Hepatocyte (in vitro differentiated cells): ENCODE data around the gene KARS1. TPM values are rescaled to one million over a fixed set of nuclear protein-coding genes. Genes with fewer than 3 reads are reported as not detected.

Source experiments
- DNase-seq: peaks from one replicate; pipeline ENCODE4 v3.0.0-alpha.2; 2016; ENCODE audit warnings: low spot score
- H2AFZ ChIP-seq: fragments of 200-600 bp; sonication (generic); 2 replicates; pipeline ENCODE4 v1.6.0; 2016; ENCODE audit warnings: antibody characterized with exemption, mild to moderate bottlenecking
- H3K27ac ChIP-seq: fragments of 200-600 bp; sonication (generic); 2 replicates; pipeline ENCODE4 v1.5.1; 2016; ENCODE audit warnings: mild to moderate bottlenecking
- H3K27me3 ChIP-seq: fragments of 200-600 bp; sonication (generic); 2 replicates; pipeline ENCODE4 v1.6.1; 2016
- H3K36me3 ChIP-seq: fragments of 200-600 bp; sonication (generic); replicated peaks from 2 replicates; pipeline ENCODE4 v1.5.1; 2016; ENCODE audit warnings: low read depth; ENCODE audit not compliant: insufficient read depth
- H3K4me1 ChIP-seq: fragments of 200-600 bp; sonication (generic); 2 replicates; pipeline ENCODE4 v1.5.1; 2016; ENCODE audit warnings: mild to moderate bottlenecking, moderate library complexity; ENCODE audit not compliant: insufficient read depth
- H3K4me2 ChIP-seq: fragments of 200-600 bp; sonication (generic); 2 replicates; pipeline ENCODE4 v1.6.0; 2016
- H3K4me3 ChIP-seq: fragments of 200-600 bp; sonication (generic); 2 replicates; pipeline ENCODE4 v1.5.1; 2016; ENCODE audit warnings: mild to moderate bottlenecking
- H3K79me2 ChIP-seq: fragments of 200-600 bp; sonication (generic); 2 replicates; pipeline ENCODE4 v1.6.0; 2017; ENCODE audit warnings: mild to moderate bottlenecking
- H3K9me2 ChIP-seq: fragments of 200-600 bp; sonication (generic); replicated peaks from 2 replicates; pipeline ENCODE4 v1.6.0; 2017; ENCODE audit warnings: mild to moderate bottlenecking; ENCODE audit not compliant: insufficient read depth
- H3K9me3 ChIP-seq: fragments of 200-600 bp; sonication (generic); 2 replicates; pipeline ENCODE4 v1.5.1; 2016; ENCODE audit warnings: low read depth, mild to moderate bottlenecking
- H4K20me1 ChIP-seq: fragments of 200-600 bp; sonication (generic); 2 replicates; pipeline ENCODE4 v1.6.0; 2016; ENCODE audit warnings: mild to moderate bottlenecking; ENCODE audit not compliant: insufficient read depth, poor library complexity, severe bottlenecking
- CTCF ChIP-seq: fragments of 200-600 bp; sonication (generic); IDR thresholded peaks from 2 replicates; pipeline ENCODE4 v1.5.1; 2016; ENCODE audit warnings: antibody characterized with exemption, mild to moderate bottlenecking; ENCODE audit not compliant: poor library complexity
- EZH2 ChIP-seq: fragments of 200-600 bp; sonication (generic); IDR thresholded peaks from 2 replicates; pipeline ENCODE4 v1.6.1; 2016; ENCODE audit warnings: antibody characterized with exemption, mild to moderate bottlenecking, borderline replicate concordance
- EZH2phosphoT487 ChIP-seq: fragments of 200-600 bp; sonication (generic); IDR thresholded peaks from one replicate; pipeline ENCODE4 v1.6.1; 2018; ENCODE audit warnings: antibody characterized with exemption, mild to moderate bottlenecking, low read depth, moderate library complexity; ENCODE audit not compliant: unreplicated experiment, severe bottlenecking
- WGBS: methylation state at CpG from one replicate; pipeline ENCODE4 v1.1.6; 2016; ENCODE audit warnings: low lambda C conversion rate; ENCODE audit errors: missing lambda C conversion rate; 5-methylcytosine and 5-hydroxymethylcytosine counted together
- polyA plus RNA-seq: library from polyadenylated mRNA; unstranded; fragments of >200 nt; fragmentation: Nextera tagmentation; extraction: Ambion mirVana; gene quantifications from 2 replicates; pipeline ENCODE4 v1.2.1, GENCODE V29; 2016
- total RNA-seq: library from RNA; depleted of rRNA; stranded (reverse); fragments of >200 nt; gene quantifications from 2 replicates; pipeline ENCODE4 v1.2.3, GENCODE V29; 2014

KARS1 gene
- 120 and 126 TPM in 2 replicates for total RNA-seq
- polyA plus RNA-seq, result 86.6 and 112 TPM in 2 replicates

DNA sequence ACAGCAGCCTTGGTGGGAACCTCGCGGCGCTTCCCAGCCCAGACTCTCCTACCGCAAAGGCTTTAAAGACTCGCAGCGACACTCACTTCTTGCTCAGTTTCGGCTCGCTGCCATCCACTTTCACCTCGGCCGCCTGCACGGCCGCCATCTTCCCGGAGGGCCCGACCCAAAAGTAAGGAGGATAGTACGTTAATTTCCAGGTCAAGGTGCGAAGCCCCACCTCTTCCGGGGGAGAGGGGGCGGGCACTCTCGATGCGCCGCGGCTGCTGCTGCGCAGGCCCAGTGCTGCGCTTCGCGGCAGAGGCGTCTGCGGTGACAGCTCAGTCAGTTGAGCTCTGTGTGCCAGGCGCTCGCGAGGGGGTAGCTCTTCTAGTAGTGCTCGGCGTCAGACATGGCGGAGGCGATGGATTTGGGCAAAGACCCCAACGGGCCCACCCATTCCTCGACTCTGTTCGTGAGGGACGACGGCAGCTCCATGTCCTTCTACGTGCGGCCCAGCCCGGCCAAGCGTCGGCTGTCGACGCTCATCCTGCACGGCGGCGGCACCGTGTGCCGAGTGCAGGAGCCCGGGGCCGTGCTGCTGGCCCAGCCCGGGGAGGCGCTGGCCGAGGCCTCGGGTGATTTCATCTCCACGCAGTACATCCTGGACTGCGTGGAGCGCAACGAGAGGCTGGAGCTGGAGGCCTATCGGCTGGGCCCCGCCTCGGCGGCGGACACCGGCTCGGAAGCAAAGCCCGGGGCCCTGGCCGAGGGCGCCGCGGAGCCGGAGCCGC, at the start of gene KARS1, which contains the start of gene TERF2IP:
TSS of gene KARS1 (minus strand) at position 174 of the 773 bp plus-strand sequence. CDS start at position 148, 26 bp downstream.
TSS of gene TERF2IP (plus strand) at position 282 of the 773 bp plus-strand sequence. CDS start at position 392, 110 bp downstream.
- peak within 1 kb of the TSS; percentile 98 for H3K27ac ChIP-seq
- under 1% methylated on average over 76 of the region's 76 CpGs for WGBS
- H3K79me2 ChIP-seq, result peaks cover 86% of the 10 kb centered on the region
- peak; percentile 96 for DNase-seq
- no peak for TF ChIP-seq EZH2phosphoT487
- TF ChIP-seq EZH2, result no peak
- TF ChIP-seq CTCF, result no peak
- peak within 1 kb of the TSS; percentile 92 for H3K4me2 ChIP-seq
- peaks cover 18% of the 10 kb centered on the region for H3K4me1 ChIP-seq
- H3K27me3 ChIP-seq, result no peaks in the 10 kb centered on the region
- peak within 1 kb of the TSS; percentile 76 for H2AFZ ChIP-seq
- peaks cover 54% of the 10 kb centered on the region for H4K20me1 ChIP-seq
- H3K9me3 ChIP-seq, result no peaks in the 10 kb centered on the region
- H3K9me2 ChIP-seq, result no peaks in the 10 kb centered on the region
- H3K4me3 ChIP-seq, result peak within 1 kb of the TSS; percentile 76
- no peaks in the 10 kb centered on the region for H3K36me3 ChIP-seq

DNA sequence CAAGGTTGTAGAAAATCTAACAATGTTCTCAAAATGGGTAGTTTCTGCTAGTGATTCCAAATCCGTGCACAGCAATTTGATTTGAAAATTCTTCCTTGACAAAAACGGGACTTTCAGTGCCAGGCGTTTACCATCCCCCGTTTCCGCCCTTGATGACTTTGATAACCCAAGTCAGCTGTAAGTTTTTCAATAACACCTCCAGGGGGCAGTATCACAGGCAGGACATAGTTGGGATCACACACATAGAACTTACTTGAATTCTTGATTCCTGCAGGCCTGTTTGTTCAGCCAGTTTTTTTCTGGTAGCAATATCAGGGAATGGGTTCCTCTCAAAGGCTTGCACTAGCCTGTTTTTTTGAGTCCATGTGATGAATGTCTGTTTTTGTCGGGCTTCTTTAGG, 48.2 kb upstream of the KARS1 start:
- TF ChIP-seq EZH2phosphoT487 (no peak), CTCF (no peak), EZH2 (no peak)

GRCh38 chr16:75687361-75687760, 39.9 kb upstream of the KARS1 start:
- Histone ChIP-seq H3K9me2 (no peaks in the 10 kb centered on the region), H3K36me3 (no peaks in the 10 kb centered on the region), H3K4me2 (no peak overlapping the region), H3K79me2 (no peaks in the 10 kb centered on the region), H4K20me1 (no peaks in the 10 kb centered on the region), H3K4me3 (no peak overlapping the region), H3K27ac (no peak overlapping the region), H3K9me3 (no peaks in the 10 kb centered on the region), H3K4me1 (no peaks in the 10 kb centered on the region), H2AFZ (no peak overlapping the region), H3K27me3 (no peaks in the 10 kb centered on the region)
- TF ChIP-seq CTCF (no peak), EZH2 (no peak), EZH2phosphoT487 (no peak)
- no peak for DNase-seq

More for the DNA sequence above, 48.2 kb upstream of the KARS1 start:
- Histone ChIP-seq H3K9me3 (no peaks in the 10 kb centered on the region), H3K27me3 (no peaks in the 10 kb centered on the region), H3K4me2 (no peak overlapping the region), H3K27ac (no peak overlapping the region), H3K9me2 (no peaks in the 10 kb centered on the region), H3K36me3 (no peaks in the 10 kb centered on the region), H3K4me3 (no peak overlapping the region), H3K4me1 (no peaks in the 10 kb centered on the region), H2AFZ (no peak overlapping the region), H3K79me2 (no peaks in the 10 kb centered on the region), H4K20me1 (no peaks in the 10 kb centered on the region)
- no peak for DNase-seq
- 92% methylated on average over 6 of the region's 6 CpGs for WGBS
